Gastroesophageal sphincter (tissue), 3 donors: Measurements from ENCODE around the gene C12orf57.

Experiments used
- EP300 ChIP-seq: sonication (generic); formaldehyde crosslinking; IDR thresholded peaks from one replicate; pipeline ENCODE4 v1.6.1; 2017; ENCODE audit warnings: antibody characterized with exemption, mild to moderate bottlenecking
- POLR2A ChIP-seq, 2 donors: fragments of 450-650 bp; IDR thresholded peaks; one replicate each; pipeline ENCODE4 v1.6.1; 2017; ENCODE audit warnings: antibody characterized with exemption in 2 of 2, mild to moderate bottlenecking in 2 of 2, moderate library complexity in 1 of 2
- POLR2AphosphoS5 ChIP-seq: sonication (generic); formaldehyde crosslinking; IDR thresholded peaks from one replicate; pipeline ENCODE4 v1.6.1; 2017; ENCODE audit warnings: antibody characterized with exemption
- TF ChIP-seq, protein P1 (sequence below), 4 experiments: fragments of 200-600 bp in 2 of 4; fragments of 450-650 bp in 2 of 4; sonication (generic) in 1 of 4; IDR thresholded peaks; one replicate each; pipeline ENCODE4 v1.5.1; 2017 to 2019; ENCODE audit warnings: antibody characterized with exemption in 4 of 4, mild to moderate bottlenecking in 2 of 4, moderate library complexity in 2 of 4

DNA sequence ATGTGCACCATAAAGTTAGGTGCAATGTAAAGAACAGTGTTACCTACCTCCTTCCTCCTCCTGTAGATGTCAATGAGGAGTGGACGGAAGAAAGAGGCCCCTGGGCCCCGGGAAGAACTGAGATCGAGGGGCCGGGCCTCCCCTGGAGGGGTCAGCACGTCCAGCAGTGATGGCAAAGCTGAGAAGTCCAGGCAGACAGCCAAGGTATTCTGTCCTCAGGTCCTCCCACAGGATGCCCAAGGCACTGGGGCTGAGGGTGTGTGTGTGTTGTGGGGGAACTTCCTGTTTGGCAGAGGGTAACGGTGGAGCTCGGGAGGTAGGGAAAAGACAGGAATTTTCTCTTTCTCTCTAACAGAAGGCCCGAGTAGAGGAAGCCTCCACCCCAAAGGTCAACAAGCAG is 9.7 kb upstream of the C12orf57 start:
- TF ChIP-seq, protein P1, sequence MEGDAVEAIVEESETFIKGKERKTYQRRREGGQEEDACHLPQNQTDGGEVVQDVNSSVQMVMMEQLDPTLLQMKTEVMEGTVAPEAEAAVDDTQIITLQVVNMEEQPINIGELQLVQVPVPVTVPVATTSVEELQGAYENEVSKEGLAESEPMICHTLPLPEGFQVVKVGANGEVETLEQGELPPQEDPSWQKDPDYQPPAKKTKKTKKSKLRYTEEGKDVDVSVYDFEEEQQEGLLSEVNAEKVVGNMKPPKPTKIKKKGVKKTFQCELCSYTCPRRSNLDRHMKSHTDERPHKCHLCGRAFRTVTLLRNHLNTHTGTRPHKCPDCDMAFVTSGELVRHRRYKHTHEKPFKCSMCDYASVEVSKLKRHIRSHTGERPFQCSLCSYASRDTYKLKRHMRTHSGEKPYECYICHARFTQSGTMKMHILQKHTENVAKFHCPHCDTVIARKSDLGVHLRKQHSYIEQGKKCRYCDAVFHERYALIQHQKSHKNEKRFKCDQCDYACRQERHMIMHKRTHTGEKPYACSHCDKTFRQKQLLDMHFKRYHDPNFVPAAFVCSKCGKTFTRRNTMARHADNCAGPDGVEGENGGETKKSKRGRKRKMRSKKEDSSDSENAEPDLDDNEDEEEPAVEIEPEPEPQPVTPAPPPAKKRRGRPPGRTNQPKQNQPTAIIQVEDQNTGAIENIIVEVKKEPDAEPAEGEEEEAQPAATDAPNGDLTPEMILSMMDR (IDR thresholded peaks at IDR 0.05) = no peak
- TF ChIP-seq EP300 (no peak), POLR2A (IDR thresholded peaks at IDR 0.05) (no peak), POLR2AphosphoS5 (peak; percentile 44)
